ENCODE measurements around the gene CNKSR1. TPM values are rescaled to one million over a fixed set of nuclear protein-coding genes. Genes with fewer than 3 reads are reported as not detected.
A peak's percentile ranks its signal among the peaks of the same experiment; 100 is the strongest.

Gene CNKSR1
- total and polyA plus RNA-seq, 2 donors (not counting 1 experiment from before 2014, with no cell fraction given) = not detected

- Histone ChIP-seq H3K9me3 (ENCODE audit: control insufficient read depth, insufficient read depth, low read depth, low read length) (no peaks in the 10 kb centered on the region), H4K20me1 (ENCODE audit: control insufficient read depth, extremely low read depth, insufficient read depth, low read length) (no peaks in the 10 kb centered on the region), H3K36me3 (ENCODE audit: control insufficient read depth, insufficient read depth, low read length) (no peaks in the 10 kb centered on the region), H3K27ac (ENCODE audit: insufficient read depth, low read length) (no peak overlapping the region), H3K27me3 (ENCODE audit: control insufficient read depth, insufficient read depth, low read length) (peaks cover 3% of the 10 kb centered on the region), H3K9ac (ENCODE audit: insufficient read depth, low read length) (no peak overlapping the region), H3K4me3 (replicated peaks in 1 of 4; ENCODE audit: control extremely low read depth in 1 of 4, insufficient read depth in 1 of 4, low read depth in 3 of 4, low read length in 4 of 4) (no peak overlapping the region), H3K4me1 (ENCODE audit: control insufficient read depth, extremely low read depth, insufficient read depth, low read length) (no peaks in the 10 kb centered on the region), H3K79me2 (ENCODE audit: control insufficient read depth, insufficient read depth, low read length) (no peaks in the 10 kb centered on the region), H2AFZ (ENCODE audit: low read length) (no peak overlapping the region), H3K4me2 (ENCODE audit: extremely low read depth, insufficient read depth, low read length) (no peak overlapping the region)
- peak in 1 of 2 donors; percentile 48 for DNase-seq (ENCODE audit: low read depth in 2 of 2)
- TF ChIP-seq EZH2 (IDR thresholded peaks at IDR 0.05; ENCODE audit: low read length, missing control alignments) (no peak), CTCF (conservative IDR thresholded peaks at IDR 0.05 in 1 of 2, IDR thresholded peaks at IDR 0.05 in 1 of 2; ENCODE audit: low read depth in 1 of 2, low read length in 2 of 2) (no peak)
Measured at GRCh38 chr1:26181586-26182382, 4.5 kb downstream of the CNKSR1 start.

GRCh38 chr1:26182383-26182696, 5.0 kb downstream of the CNKSR1 start:
- Histone ChIP-seq H3K79me2 (ENCODE audit: control insufficient read depth, insufficient read depth, low read length) (no peaks in the 10 kb centered on the region), H3K27ac (ENCODE audit: insufficient read depth, low read length) (no peak overlapping the region), H4K20me1 (ENCODE audit: control insufficient read depth, extremely low read depth, insufficient read depth, low read length) (no peaks in the 10 kb centered on the region), H3K4me2 (ENCODE audit: extremely low read depth, insufficient read depth, low read length) (no peak overlapping the region), H3K9me3 (ENCODE audit: control insufficient read depth, insufficient read depth, low read depth, low read length) (no peaks in the 10 kb centered on the region), H2AFZ (ENCODE audit: low read length) (no peak overlapping the region), H3K4me3 (replicated peaks in 1 of 4; ENCODE audit: control extremely low read depth in 1 of 4, insufficient read depth in 1 of 4, low read depth in 3 of 4, low read length in 4 of 4) (no peak overlapping the region), H3K27me3 (ENCODE audit: control insufficient read depth, insufficient read depth, low read length) (peaks cover 6% of the 10 kb centered on the region), H3K4me1 (ENCODE audit: control insufficient read depth, extremely low read depth, insufficient read depth, low read length) (no peaks in the 10 kb centered on the region), H3K36me3 (ENCODE audit: control insufficient read depth, insufficient read depth, low read length) (no peaks in the 10 kb centered on the region), H3K9ac (ENCODE audit: insufficient read depth, low read length) (no peak overlapping the region)
- TF ChIP-seq CTCF (conservative IDR thresholded peaks at IDR 0.05 in 1 of 2, IDR thresholded peaks at IDR 0.05 in 1 of 2; ENCODE audit: low read depth in 1 of 2, low read length in 2 of 2) (no peak), EZH2 (IDR thresholded peaks at IDR 0.05; ENCODE audit: low read length, missing control alignments) (no peak)
- no peak for DNase-seq (ENCODE audit: low read depth in 2 of 2)

- Histone ChIP-seq H4K20me1 (ENCODE audit: control insufficient read depth, extremely low read depth, insufficient read depth, low read length) (no peaks in the 10 kb centered on the region), H3K27ac (ENCODE audit: insufficient read depth, low read length) (no peak overlapping the region), H3K27me3 (ENCODE audit: control insufficient read depth, insufficient read depth, low read length) (peaks cover 6% of the 10 kb centered on the region), H3K36me3 (ENCODE audit: control insufficient read depth, insufficient read depth, low read length) (no peaks in the 10 kb centered on the region), H3K9me3 (ENCODE audit: control insufficient read depth, insufficient read depth, low read depth, low read length) (no peaks in the 10 kb centered on the region), H3K79me2 (ENCODE audit: control insufficient read depth, insufficient read depth, low read length) (no peaks in the 10 kb centered on the region), H3K9ac (ENCODE audit: insufficient read depth, low read length) (no peak overlapping the region), H3K4me1 (ENCODE audit: control insufficient read depth, extremely low read depth, insufficient read depth, low read length) (no peaks in the 10 kb centered on the region), H3K4me3 (replicated peaks in 1 of 4; ENCODE audit: control extremely low read depth in 1 of 4, insufficient read depth in 1 of 4, low read depth in 3 of 4, low read length in 4 of 4) (no peak overlapping the region), H3K4me2 (ENCODE audit: extremely low read depth, insufficient read depth, low read length) (no peak overlapping the region), H2AFZ (ENCODE audit: low read length) (no peak overlapping the region)
- DNase-seq (ENCODE audit: low read depth in 2 of 2) = no peak
- TF ChIP-seq EZH2 (IDR thresholded peaks at IDR 0.05; ENCODE audit: low read length, missing control alignments) (no peak), CTCF (conservative IDR thresholded peaks at IDR 0.05 in 1 of 2, IDR thresholded peaks at IDR 0.05 in 1 of 2; ENCODE audit: low read depth in 1 of 2, low read length in 2 of 2) (no peak)
Measured at GRCh38 chr1:26184086-26184485, 6.8 kb downstream of the CNKSR1 start.

Measured in fibroblast of lung (primary cell).